SK-N-SH (cell line): ENCODE results near the gene TMEM106C. TPM values are rescaled to one million over a fixed set of nuclear protein-coding genes. Genes with fewer than 3 reads are reported as not detected.

Experiments used
- CTCF ChIA-PET: fragments of 300-600, 350-600 bp; formaldehyde crosslinking; extraction: SDS; loops from one replicate; lab custom pipeline; 2021; lab: Yijun Ruan, JAX
- POLR2A ChIA-PET: fragments of 350-600 bp; sonication (Branson Sonifier 250); formaldehyde crosslinking; extraction: SDS; loops from one replicate; lab custom pipeline; 2020; ENCODE audit warnings: antibody characterized with exemption, inconsistent platforms; lab: Yijun Ruan, JAX
- DNase-seq: peaks from one replicate; pipeline ENCODE4 v3.0.0; 2012
- H2AFZ ChIP-seq: fragments of 200-600 bp; sonication (generic); 2 replicates; pipeline ENCODE4 v1.8.1; 2016; ENCODE audit warnings: antibody characterized with exemption, mild to moderate bottlenecking, low read depth
- H3F3A ChIP-seq: fragments of 200-600 bp; sonication (generic); replicated peaks from 2 replicates; pipeline ENCODE3; 2016; ENCODE audit warnings: antibody characterized with exemption, mild to moderate bottlenecking; ENCODE audit not compliant: insufficient read depth
- H3K27ac ChIP-seq, 2 experiments: fragments of 200-500 bp in 1 of 2; fragments of 200-600 bp in 1 of 2; sonication (Bioruptor generic) in 1 of 2; sonication (generic), shearing (Covaris generic) in 1 of 2; 2 replicates each; pipeline versions ENCODE4 v1.5.1 to v1.6.1; 2014 to 2016; ENCODE audit warnings: low read depth in 2 of 2, inconsistent platforms in 1 of 2, low read length in 1 of 2, mild to moderate bottlenecking in 1 of 2, mixed read lengths in 1 of 2
- H3K27me3 ChIP-seq: fragments of 200-600 bp; sonication (generic), shearing (Covaris generic); 2 replicates; pipeline ENCODE4 v1.6.1; 2016; ENCODE audit warnings: mixed run types; ENCODE audit not compliant: insufficient read depth
- H3K36me3 ChIP-seq, 2 experiments: fragments of 200-500 bp in 1 of 2; fragments of 200-600 bp in 1 of 2; sonication (Bioruptor generic) in 1 of 2; sonication (generic) in 1 of 2; replicated peaks in 1 of 2; 2 replicates each; pipeline versions ENCODE3 to v1.5.1; 2014 to 2016; ENCODE audit warnings: low read length in 1 of 2, mild to moderate bottlenecking in 1 of 2; ENCODE audit not compliant: insufficient read depth in 2 of 2, control insufficient read depth in 1 of 2
- H3K4me1 ChIP-seq, 2 experiments: fragments of 200-500 bp in 1 of 2; fragments of 200-600 bp in 1 of 2; sonication (Bioruptor generic) in 1 of 2; sonication (generic), shearing (Covaris generic) in 1 of 2; 2 replicates each; pipeline versions ENCODE4 v1.5.1 to v1.6.1; 2014 to 2016; ENCODE audit warnings: low read depth in 1 of 2, low read length in 1 of 2, mixed run types in 1 of 2; ENCODE audit not compliant: insufficient read depth in 2 of 2, control insufficient read depth in 1 of 2
- H3K4me2 ChIP-seq: fragments of 200-600 bp; sonication (generic), shearing (Covaris generic); 2 replicates; pipeline ENCODE4 v1.6.1; 2017; ENCODE audit warnings: mixed run types
- H3K4me3 ChIP-seq, 2 experiments: fragments of 200-500 bp in 1 of 2; fragments of 200-600 bp in 1 of 2; sonication (Bioruptor generic) in 1 of 2; sonication (generic), shearing (Covaris generic) in 1 of 2; 2 replicates each; pipeline versions ENCODE4 v1.5.1 to v1.8.1; 2014 to 2016; ENCODE audit warnings: low read depth in 2 of 2, inconsistent platforms in 1 of 2, low read length in 1 of 2, mild to moderate bottlenecking in 1 of 2, mixed read lengths in 1 of 2, moderate library complexity in 1 of 2
- H3K79me2 ChIP-seq: fragments of 200-600 bp; sonication (generic); 2 replicates; pipeline ENCODE4 v1.8.1; 2017; ENCODE audit warnings: mild to moderate bottlenecking; ENCODE audit not compliant: insufficient read depth
- H3K9ac ChIP-seq: fragments of 200-600 bp; sonication (generic); 2 replicates; pipeline ENCODE4 v1.6.1; 2017; ENCODE audit warnings: mixed run types
- H3K9me2 ChIP-seq: fragments of 200-600 bp; sonication (generic); 2 replicates; pipeline ENCODE4 v1.6.1; 2017; ENCODE audit warnings: mixed run types
- H3K9me3 ChIP-seq: fragments of 200-600 bp; sonication (generic); 2 replicates; pipeline ENCODE4 v1.6.1; 2017; ENCODE audit warnings: mixed run types, mild to moderate bottlenecking, moderate library complexity
- H4K20me1 ChIP-seq: fragments of 200-600 bp; sonication (generic); 2 replicates; pipeline ENCODE4 v1.6.1; 2017; ENCODE audit warnings: mild to moderate bottlenecking, mixed run types; ENCODE audit not compliant: insufficient read depth
- CHD2 ChIP-seq: fragments of 150-350 bp; IDR thresholded peaks from 2 replicates; pipeline ENCODE4 v1.6.1; 2018; ENCODE audit warnings: low read length; ENCODE audit not compliant: partially characterized antibody
- EP300 ChIP-seq, 2 experiments: IDR thresholded peaks; 2 replicates each; pipeline versions ENCODE4 v1.4.0 to v1.6.1; 2012; ENCODE audit warnings: borderline replicate concordance in 1 of 2, low read depth in 1 of 2, low read length in 1 of 2
- EZH2phosphoT487 ChIP-seq: fragments of 200-600 bp; sonication (generic); IDR thresholded peaks from 2 replicates; pipeline ENCODE4 v1.6.1; 2017; ENCODE audit warnings: low read depth, mixed run types, mild to moderate bottlenecking, antibody characterized with exemption, moderate library complexity, borderline replicate concordance
- GATA2 ChIP-seq: sonication (generic); formaldehyde crosslinking; IDR thresholded peaks from 2 replicates; pipeline ENCODE4 v1.5.0; 2020; ENCODE audit warnings: mild to moderate bottlenecking, missing genetic modification reagents
- MEF2A ChIP-seq: IDR thresholded peaks from 2 replicates; pipeline ENCODE4 v1.4.0; 2012; ENCODE audit warnings: low read depth, borderline replicate concordance
- NFIC ChIP-seq: IDR thresholded peaks from 2 replicates; pipeline ENCODE4 v1.4.0; 2012; ENCODE audit warnings: borderline replicate concordance
- POLR2AphosphoS5 ChIP-seq: IDR thresholded peaks from 2 replicates; pipeline ENCODE4 v1.6.1; 2012; ENCODE audit warnings: low read depth, low read length
- RAD21 ChIP-seq: IDR thresholded peaks from 2 replicates; pipeline ENCODE4 v1.6.1; 2012; ENCODE audit warnings: mild to moderate bottlenecking, low read length
- TCF12 ChIP-seq: IDR thresholded peaks from 2 replicates; pipeline ENCODE4 v1.4.0; 2012
- TEAD4 ChIP-seq: IDR thresholded peaks from 2 replicates; pipeline ENCODE4 v1.4.0; 2012; ENCODE audit warnings: mild to moderate bottlenecking, borderline replicate concordance; ENCODE audit not compliant: insufficient read depth
- YY1 ChIP-seq: IDR thresholded peaks from 2 replicates; pipeline ENCODE4 v1.4.0; 2012; ENCODE audit warnings: low read depth, mild to moderate bottlenecking
- WGBS: methylation state at CpG from one replicate; pipeline ENCODE4 v1.1.6; 2017; ENCODE audit warnings: low lambda C conversion rate; 5-methylcytosine and 5-hydroxymethylcytosine counted together
- polyA plus RNA-seq, 3 experiments: library from polyadenylated mRNA; depleted of rRNA; stranded (reverse); fragments of >200 nt; gene quantifications; 2 replicates each; pipeline ENCODE4 v1.2.3, GENCODE V29; 2012
- TF ChIP-seq, protein P1 (sequence below): IDR thresholded peaks from 2 replicates; pipeline ENCODE4 v1.4.0; 2012; ENCODE audit warnings: low read depth, borderline replicate concordance
- TF ChIP-seq, protein P2 (sequence below): fragments of 150-350 bp; IDR thresholded peaks from 2 replicates; pipeline ENCODE4 v1.6.1; 2016; ENCODE audit warnings: mild to moderate bottlenecking, low read depth, low read length

The TMEM106C gene
- polyA plus RNA-seq, 1 of the 3 experiments (the other 2 are of a cell fraction): 133 TPM

DNA sequence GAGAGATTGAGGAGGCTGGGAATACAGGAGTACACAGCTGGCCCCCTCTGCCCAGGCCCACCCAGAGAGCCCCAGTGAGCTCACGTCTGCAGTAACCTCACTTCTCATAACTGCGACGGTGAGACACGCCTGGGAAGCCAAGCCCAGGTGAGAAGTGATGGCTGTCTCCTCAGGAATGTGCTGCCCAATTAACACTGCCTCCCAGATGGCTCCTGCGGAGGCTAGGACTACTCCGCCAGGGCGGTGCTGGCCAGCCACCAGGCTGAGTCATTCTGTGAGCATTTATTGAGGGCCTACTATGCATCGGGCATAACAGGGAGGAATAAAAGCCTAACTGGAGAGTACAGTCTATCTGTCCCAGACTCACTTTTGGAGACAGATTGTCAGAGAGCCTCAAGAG lies 9.3 kb upstream of the TMEM106C start (continued):
- TF ChIP-seq, protein P1, sequence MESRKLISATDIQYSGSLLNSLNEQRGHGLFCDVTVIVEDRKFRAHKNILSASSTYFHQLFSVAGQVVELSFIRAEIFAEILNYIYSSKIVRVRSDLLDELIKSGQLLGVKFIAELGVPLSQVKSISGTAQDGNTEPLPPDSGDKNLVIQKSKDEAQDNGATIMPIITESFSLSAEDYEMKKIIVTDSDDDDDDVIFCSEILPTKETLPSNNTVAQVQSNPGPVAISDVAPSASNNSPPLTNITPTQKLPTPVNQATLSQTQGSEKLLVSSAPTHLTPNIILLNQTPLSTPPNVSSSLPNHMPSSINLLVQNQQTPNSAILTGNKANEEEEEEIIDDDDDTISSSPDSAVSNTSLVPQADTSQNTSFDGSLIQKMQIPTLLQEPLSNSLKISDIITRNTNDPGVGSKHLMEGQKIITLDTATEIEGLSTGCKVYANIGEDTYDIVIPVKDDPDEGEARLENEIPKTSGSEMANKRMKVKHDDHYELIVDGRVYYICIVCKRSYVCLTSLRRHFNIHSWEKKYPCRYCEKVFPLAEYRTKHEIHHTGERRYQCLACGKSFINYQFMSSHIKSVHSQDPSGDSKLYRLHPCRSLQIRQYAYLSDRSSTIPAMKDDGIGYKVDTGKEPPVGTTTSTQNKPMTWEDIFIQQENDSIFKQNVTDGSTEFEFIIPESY: no peak
- no peak for TF ChIP-seq POLR2AphosphoS5
- no peak for TF ChIP-seq YY1
- TF ChIP-seq TCF12: no peak
- no peak for TF ChIP-seq RAD21
- no peak for TF ChIP-seq CHD2
- no peak for TF ChIP-seq GATA2 (CRISPR knock-in tag)
- TF ChIP-seq EZH2phosphoT487: no peak
- TF ChIP-seq, protein P2, sequence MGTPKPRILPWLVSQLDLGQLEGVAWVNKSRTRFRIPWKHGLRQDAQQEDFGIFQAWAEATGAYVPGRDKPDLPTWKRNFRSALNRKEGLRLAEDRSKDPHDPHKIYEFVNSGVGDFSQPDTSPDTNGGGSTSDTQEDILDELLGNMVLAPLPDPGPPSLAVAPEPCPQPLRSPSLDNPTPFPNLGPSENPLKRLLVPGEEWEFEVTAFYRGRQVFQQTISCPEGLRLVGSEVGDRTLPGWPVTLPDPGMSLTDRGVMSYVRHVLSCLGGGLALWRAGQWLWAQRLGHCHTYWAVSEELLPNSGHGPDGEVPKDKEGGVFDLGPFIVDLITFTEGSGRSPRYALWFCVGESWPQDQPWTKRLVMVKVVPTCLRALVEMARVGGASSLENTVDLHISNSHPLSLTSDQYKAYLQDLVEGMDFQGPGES: no peak
- no peak for TF ChIP-seq MEF2A

DNA sequence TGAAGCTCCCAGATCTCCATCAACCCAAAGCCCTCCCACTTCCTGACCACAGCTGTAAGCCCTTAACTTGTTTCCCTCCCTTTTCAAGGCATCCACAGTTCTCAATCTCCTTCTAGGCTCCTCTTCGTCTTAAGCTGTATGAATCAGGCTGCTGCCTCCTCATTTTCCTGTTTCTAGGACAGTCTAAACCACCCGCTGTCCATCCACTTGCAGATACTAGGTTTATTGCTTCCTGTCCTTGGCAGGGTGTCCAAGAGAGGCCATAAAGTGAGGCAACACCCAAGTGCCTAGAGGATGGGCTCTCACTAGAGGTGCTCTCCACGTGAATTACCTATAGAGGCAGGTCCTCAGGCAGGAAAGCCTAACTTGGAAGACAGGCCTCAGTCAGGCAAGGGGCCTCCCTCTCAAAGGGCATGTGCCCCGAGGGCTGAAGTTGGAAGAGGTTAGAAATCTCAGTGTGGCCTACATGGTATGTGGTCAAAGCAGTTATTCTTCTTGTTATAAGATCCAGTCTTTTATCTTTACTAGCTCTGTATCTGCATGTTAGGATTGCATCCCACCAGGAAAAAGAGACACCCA lies 8.8 kb upstream of the TMEM106C start:
- TF ChIP-seq NFIC: no peak
- no peak for TF ChIP-seq TEAD4
- TF ChIP-seq EP300 (IDR thresholded peaks at IDR 0.05; ENCODE audit: borderline replicate concordance in 1 of 2, low read depth in 1 of 2, low read length in 1 of 2): no peak
- Histone ChIP-seq H3K79me2 (no peaks in the 10 kb centered on the region), H3K9me3 (no peaks in the 10 kb centered on the region), H3K27ac (no peak overlapping the region), H3K27me3 (peaks cover 5% of the 10 kb centered on the region; the same call in 1 of the 2 replicates), H3K9me2 (no peaks in the 10 kb centered on the region), H2AFZ (no peak overlapping the region), H3K4me2 (no peak overlapping the region), H3K4me1 (peaks cover 0 to 10% of the 10 kb centered on the region in 2 experiments; a peak in 1 of 4 replicates), H4K20me1 (no peaks in the 10 kb centered on the region), H3F3A (no peaks in the 10 kb centered on the region), H3K9ac (no peak overlapping the region), H3K36me3 (no peaks in the 10 kb centered on the region), H3K4me3 (no peak overlapping the region)
- no peak for DNase-seq
- 54% methylated on average over 4 of the region's 4 CpGs for WGBS
- ChIA-PET CTCF (interaction anchor here (0.7 to 7.1 kb wide), 5 partner anchors 8 to 213 kb away, joined by 3 to 89 read pairs (median 3); partner anchors contain the start of gene TMEM106C), POLR2A (interaction anchor here (1.0 kb wide), 1 partner anchor 62 kb away, joined by 3 read pairs; no protein-coding TSS in a partner anchor)
